ENCODE measurements around the gene MACROH2A2. TPM values are rescaled to one million over a fixed set of nuclear protein-coding genes. Genes with fewer than 3 reads are reported as not detected.

MACROH2A2 gene
- total and polyA plus RNA-seq, 2 of the 8 experiments (the other 6 are each of a cell fraction or from before 2014, with no cell fraction given) = 7.9 to 9.3 TPM

- TF ChIP-seq KDM1A (IDR thresholded peaks at IDR 0.05; ENCODE audit: borderline replicate concordance, low read length) (no peak), USF2 (IDR thresholded peaks at IDR 0.05; ENCODE audit: low read length) (no peak), NANOG (IDR thresholded peaks at IDR 0.05; ENCODE audit: insufficient read depth, low read depth, low read length, poor library complexity, severe bottlenecking) (no peak), HDAC2 (IDR thresholded peaks at IDR 0.05; ENCODE audit: borderline replicate concordance in 1 of 2, low read depth in 2 of 2, low read length in 2 of 2) (no peak), BACH1 (IDR thresholded peaks at IDR 0.05; ENCODE audit: low read length) (no peak), RNF2 (IDR thresholded peaks at IDR 0.05; ENCODE audit: borderline replicate concordance, low read depth, low read length, missing control alignments, poor library complexity, severe bottlenecking) (no peak), NRF1 (IDR thresholded peaks at IDR 0.05; ENCODE audit: low read depth, low read length) (no peak), ASH2L (IDR thresholded peaks at IDR 0.05; ENCODE audit: low read length) (no peak), SUZ12 (IDR thresholded peaks at IDR 0.05; ENCODE audit: low read length) (no peak), CREB1 (IDR thresholded peaks at IDR 0.05) (peak; percentile 78), CTCF (IDR thresholded peaks at IDR 0.05; ENCODE audit: control extremely low read depth in 1 of 3, insufficient read depth in 1 of 3, low read depth in 1 of 3, low read length in 3 of 3) (peak; percentile 87 to 99 (median 97)), TAF1 (IDR thresholded peaks at IDR 0.05; ENCODE audit: low read depth, low read length) (no peak), JUN (IDR thresholded peaks at IDR 0.05; ENCODE audit: low read depth, low read length) (no peak)
Measured at GRCh38 chr10:70106958-70107791, 54.5 kb downstream of the MACROH2A2 start (continued).
